Esophagus muscularis mucosa (tissue), 4 donors: ENCODE data around the gene SURF4. TPM values are rescaled to one million over a fixed set of nuclear protein-coding genes. Genes with fewer than 3 reads are reported as not detected.

Experiments used
- DNase-seq: peaks from one replicate; pipeline ENCODE4 v3.0.0-alpha.2; 2017; ENCODE audit errors: extremely low spot score
- H3K27ac ChIP-seq, 4 donors: fragments of 200-600 bp; sonication (generic); replicated peaks in 1 of 4; 1 replicate in 3 of 4; 2 replicates in 1 of 4; pipeline ENCODE4 v1.5.1; 2016 to 2019; ENCODE audit warnings: mild to moderate bottlenecking in 1 of 4
- H3K27me3 ChIP-seq, 4 donors: fragments of 200-600 bp; sonication (generic); one replicate each; pipeline versions ENCODE4 v1.5.1 to v1.6.0; 2016 to 2019
- H3K36me3 ChIP-seq, 4 donors: fragments of 200-600 bp; sonication (generic); one replicate each; pipeline ENCODE4 v1.5.1; 2016 to 2019
- H3K4me1 ChIP-seq, 4 donors: fragments of 200-600 bp; sonication (generic); one replicate each; pipeline ENCODE4 v1.5.1; 2016 to 2019
- H3K4me3 ChIP-seq, 4 donors: fragments of 200-600 bp; sonication (generic); 1 replicate in 2 of 4; 2 replicates in 2 of 4; pipeline ENCODE4 v1.5.1; 2016 to 2019; ENCODE audit warnings: mild to moderate bottlenecking in 4 of 4, moderate library complexity in 1 of 4
- H3K9me3 ChIP-seq, 4 donors: fragments of 200-600 bp; sonication (generic); 1 replicate in 3 of 4; 2 replicates in 1 of 4; pipeline ENCODE4 v1.5.1; 2016 to 2019
- CTCF ChIP-seq, 3 experiments: fragments of 200-600 bp in 2 of 3; fragments of 450-650 bp in 1 of 3; sonication (generic) in 2 of 3; IDR thresholded peaks; one replicate each; pipeline ENCODE4 v1.5.1; 2017 to 2019; ENCODE audit warnings: antibody characterized with exemption in 3 of 3, mild to moderate bottlenecking in 2 of 3, moderate library complexity in 1 of 3
- EP300 ChIP-seq: sonication (generic); formaldehyde crosslinking; IDR thresholded peaks from one replicate; pipeline ENCODE4 v1.6.1; 2017; ENCODE audit warnings: antibody characterized with exemption
- POLR2A ChIP-seq: fragments of 450-650 bp; IDR thresholded peaks from one replicate; pipeline ENCODE4 v1.6.1; 2017; ENCODE audit warnings: antibody characterized with exemption, moderate library complexity, mild to moderate bottlenecking, low read depth
- POLR2AphosphoS5 ChIP-seq, 2 donors: sonication (generic); formaldehyde crosslinking; IDR thresholded peaks; one replicate each; pipeline ENCODE4 v1.6.1; 2017; ENCODE audit warnings: antibody characterized with exemption in 2 of 2
- WGBS: methylation state at CpG from one replicate; pipeline ENCODE4 v1.1.5; 2018; 5-methylcytosine and 5-hydroxymethylcytosine counted together
- intact Hi-C: fragments of 100-400 bp; cut with DNase I; formaldehyde crosslinking; loops from one replicate; pipeline ENCODE4 v1.15.1; 2023
- total RNA-seq, 4 donors: library from RNA; depleted of rRNA; stranded (reverse); fragments of >200 nt; gene quantifications; one replicate each; pipeline versions ENCODE4 v1.1.0 to v1.2.1, GENCODE V29; 2016

The SURF4 gene
- total RNA-seq, 4 donors from 2014 or later = 83.9 to 139 (median 127) TPM

DNA sequence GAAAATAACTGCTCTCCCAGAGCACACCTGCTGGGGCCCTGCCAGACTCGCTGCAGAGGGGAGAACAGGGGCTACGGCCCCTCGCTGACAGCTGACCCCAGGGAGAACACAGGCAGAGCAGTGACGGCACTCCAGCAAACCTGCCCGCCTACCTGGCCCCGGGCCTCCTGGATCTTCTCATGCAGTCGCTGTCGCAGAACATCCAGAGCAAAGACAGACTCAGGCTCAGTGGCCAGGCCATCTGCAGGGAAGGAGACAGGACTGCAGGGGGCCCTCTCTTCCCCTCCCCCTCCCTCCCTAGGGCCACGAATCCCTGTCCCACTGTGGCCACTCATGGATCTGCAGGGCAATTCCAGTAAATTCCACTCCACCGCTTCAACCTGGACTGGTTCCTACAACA, 42.3 kb downstream of the SURF4 start:
- TF ChIP-seq EP300 = no peak
- TF ChIP-seq CTCF (IDR thresholded peaks at IDR 0.05) = no peak
- no peak for TF ChIP-seq POLR2AphosphoS5 (IDR thresholded peaks at IDR 0.05)
- no peak for TF ChIP-seq POLR2A
- intact Hi-C loops = loop anchor here (5.0 to 10.0 kb wide), 2 partner anchors 146 to 229 kb away; no protein-coding TSS in a partner anchor
- Histone ChIP-seq H3K27ac (no peak overlapping the region), H3K36me3 (peaks cover 36 to 52% (median 44%) of the 10 kb centered on the region in 4 donors), H3K4me3 (no peak overlapping the region), H3K9me3 (no peaks in the 10 kb centered on the region), H3K4me1 (peaks cover 19 to 37% (median 30%) of the 10 kb centered on the region in 4 donors), H3K27me3 (no peaks in the 10 kb centered on the region)
- WGBS = 60% methylated on average over 1 of the region's 10 CpGs
- no peak for DNase-seq

- peaks cover 36 to 49% (median 44%) of the 10 kb centered on the region in 4 donors for H3K36me3 ChIP-seq
- no peaks in the 10 kb centered on the region for H3K9me3 ChIP-seq
- no peak for TF ChIP-seq POLR2A
- TF ChIP-seq POLR2AphosphoS5 (IDR thresholded peaks at IDR 0.05) = no peak
- TF ChIP-seq EP300 = no peak
- TF ChIP-seq CTCF (IDR thresholded peaks at IDR 0.05) = no peak
- no peaks in the 10 kb centered on the region for H3K27me3 ChIP-seq
- no peak overlapping the region for H3K4me3 ChIP-seq
- H3K4me1 ChIP-seq = peaks cover 19 to 37% (median 30%) of the 10 kb centered on the region in 4 donors
- H3K27ac ChIP-seq = no peak overlapping the region
- no peak for DNase-seq
- 91% methylated on average over 11 of the region's 11 CpGs for WGBS
- intact Hi-C loops = loop anchor here (5.0 to 10.0 kb wide), 2 partner anchors 146 to 228 kb away; no protein-coding TSS in a partner anchor
Observed at GRCh38 chr9:133333011-133333410, 42.8 kb downstream of the SURF4 start.

GRCh38 chr9:133332381-133332730, 43.5 kb downstream of the SURF4 start:
- Histone ChIP-seq H3K9me3 (no peaks in the 10 kb centered on the region), H3K4me3 (no peak overlapping the region), H3K4me1 (peaks cover 19 to 37% (median 30%) of the 10 kb centered on the region in 4 donors), H3K36me3 (peaks cover 36 to 49% (median 44%) of the 10 kb centered on the region in 4 donors), H3K27ac (no peak overlapping the region), H3K27me3 (no peaks in the 10 kb centered on the region)
- 94% methylated on average over 20 of the region's 20 CpGs for WGBS
- no peak for DNase-seq
- TF ChIP-seq EP300 = no peak
- TF ChIP-seq CTCF (IDR thresholded peaks at IDR 0.05) = no peak
- TF ChIP-seq POLR2A = no peak
- no peak for TF ChIP-seq POLR2AphosphoS5 (IDR thresholded peaks at IDR 0.05)
- intact Hi-C loops = loop anchor here (5.0 to 10.0 kb wide), 2 partner anchors 145 to 228 kb away; no protein-coding TSS in a partner anchor

DNA sequence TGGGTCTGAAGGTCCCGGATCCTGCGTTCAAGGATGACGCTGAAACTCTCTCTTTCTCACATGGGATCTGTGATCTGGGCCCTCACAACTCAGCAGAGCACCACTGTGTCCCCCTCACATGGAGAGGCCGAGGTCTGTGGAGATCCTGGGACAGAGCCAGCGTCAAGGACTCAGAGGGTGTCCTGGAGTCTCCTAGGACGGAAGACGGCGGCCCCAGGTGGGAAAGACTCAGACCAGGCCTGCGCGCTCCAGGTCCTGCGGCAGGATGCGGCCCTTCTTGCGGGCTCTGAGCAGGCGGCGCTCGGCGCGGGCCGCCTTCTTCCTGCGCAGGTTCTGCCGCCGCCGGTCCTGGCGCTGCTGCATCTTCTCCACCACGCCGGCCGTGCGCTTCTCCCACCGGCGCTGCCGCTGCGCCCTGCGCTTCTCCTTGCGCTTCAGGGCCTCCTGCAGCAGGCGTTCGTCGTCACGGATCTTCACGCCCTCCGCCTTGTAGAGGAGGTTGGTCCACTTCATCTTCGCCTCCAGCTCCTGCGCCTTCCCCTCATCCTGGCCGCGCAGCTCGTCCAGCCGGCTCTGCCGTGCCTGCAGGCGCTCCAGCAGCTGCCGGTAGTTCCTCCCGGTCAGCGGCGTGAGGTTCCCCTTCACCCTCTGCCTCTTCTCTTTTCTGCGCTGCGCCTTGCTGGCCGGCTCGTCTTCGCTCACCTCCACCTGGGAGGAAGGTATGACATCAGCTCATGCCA, 44.0 kb downstream of the SURF4 start:
- H3K27me3 ChIP-seq = no peaks in the 10 kb centered on the region
- peaks cover 17 to 32% (median 28%) of the 10 kb centered on the region in 4 donors for H3K4me1 ChIP-seq
- no peaks in the 10 kb centered on the region for H3K9me3 ChIP-seq
- WGBS = 94% methylated on average over 50 of the region's 57 CpGs
- H3K36me3 ChIP-seq = peaks cover 36 to 49% (median 44%) of the 10 kb centered on the region in 4 donors
- no peak for TF ChIP-seq EP300
- TF ChIP-seq POLR2A = no peak
- TF ChIP-seq POLR2AphosphoS5 (IDR thresholded peaks at IDR 0.05) = no peak
- no peak for TF ChIP-seq CTCF (IDR thresholded peaks at IDR 0.05)
- H3K4me3 ChIP-seq = no peak overlapping the region
- H3K27ac ChIP-seq = no peak overlapping the region
- intact Hi-C loops = loop anchor here (5.0 to 10.0 kb wide), 2 partner anchors 145 to 227 kb away; no protein-coding TSS in a partner anchor
- no peak for DNase-seq
